SU-DHL-6 (cell line): ENCODE results near the gene POU5F1.
A peak's percentile ranks its signal among the peaks of the same experiment; 100 is the strongest.

Experiments
- H2AFZ ChIP-seq: fragments of 200-600 bp; sonication (generic); 2 replicates; pipeline ENCODE4 v1.6.1; 2014; ENCODE audit warnings: low read depth, mild to moderate bottlenecking, moderate library complexity, mixed read lengths, antibody characterized with exemption, low read length; ENCODE audit not compliant: severe bottlenecking
- H3F3A ChIP-seq: fragments of 200-600 bp; shearing (Covaris generic); 2 replicates; pipeline ENCODE4 v1.6.0; 2016; ENCODE audit warnings: antibody characterized with exemption, mild to moderate bottlenecking; ENCODE audit not compliant: insufficient read depth
- H3K27ac ChIP-seq: fragments of 200-600 bp; sonication (generic); 2 replicates; pipeline ENCODE4 v1.5.1; 2016; ENCODE audit warnings: low read depth, mild to moderate bottlenecking, low read length, moderate library complexity, mixed read lengths
- H3K27me3 ChIP-seq: fragments of 200-600 bp; sonication (generic), shearing (Covaris generic); 2 replicates; pipeline ENCODE4 v1.6.0; 2014; ENCODE audit warnings: mild to moderate bottlenecking, low read length
- H3K36me3 ChIP-seq: fragments of 200-600 bp; sonication (generic); 2 replicates; pipeline ENCODE4 v1.6.1; 2014; ENCODE audit warnings: mild to moderate bottlenecking, low read length, mixed read lengths
- H3K4me2 ChIP-seq: fragments of 300-600, 200-600 bp; shearing (Covaris generic), sonication (generic); 2 replicates; pipeline ENCODE4 v1.6.0; 2014; ENCODE audit warnings: low read length, low read depth, mild to moderate bottlenecking; ENCODE audit not compliant: poor library complexity, severe bottlenecking
- H3K4me3 ChIP-seq: fragments of 200-600 bp; sonication (generic); 2 replicates; pipeline ENCODE4 v1.5.1; 2014; ENCODE audit warnings: antibody characterized with exemption, low read length, mild to moderate bottlenecking, mixed read lengths; ENCODE audit not compliant: insufficient read depth, poor library complexity, severe bottlenecking
- H3K79me2 ChIP-seq: fragments of 200-600 bp; sonication (generic); 2 replicates; pipeline ENCODE4 v1.6.1; 2014; ENCODE audit warnings: mild to moderate bottlenecking, low read length, moderate library complexity; ENCODE audit not compliant: insufficient read depth
- H3K9ac ChIP-seq: fragments of 200-600 bp; sonication (generic); 2 replicates; pipeline ENCODE4 v1.7.0; 2014; ENCODE audit warnings: mild to moderate bottlenecking, low read length
- H3K9me2 ChIP-seq: fragments of 200-600 bp; sonication (generic); replicated peaks from 2 replicates; pipeline ENCODE4 v1.6.1; 2014; ENCODE audit warnings: low read length; ENCODE audit not compliant: insufficient read depth
- H3K9me3 ChIP-seq: fragments of 200-600 bp; sonication (generic); 2 replicates; pipeline ENCODE4 v1.6.1; 2014; ENCODE audit warnings: low read length, mixed read lengths; ENCODE audit not compliant: insufficient read depth
- H4K20me1 ChIP-seq: fragments of 200-600 bp; sonication (generic); 2 replicates; pipeline ENCODE4 v1.6.1; 2014; ENCODE audit warnings: low read depth, mild to moderate bottlenecking, antibody characterized with exemption, low read length, moderate library complexity, mixed read lengths
- EZH2phosphoT487 ChIP-seq: fragments of 200-600 bp; sonication (generic), shearing (Covaris generic); conservative IDR thresholded peaks from 2 replicates; pipeline ENCODE4 v1.6.1; 2018; ENCODE audit warnings: mild to moderate bottlenecking, antibody characterized with exemption, low read length, moderate library complexity, mixed read lengths
- TF ChIP-seq, protein P1 (sequence below): fragments of 200-600 bp; sonication (generic); IDR thresholded peaks from one replicate; pipeline ENCODE4 v1.5.1; 2017; ENCODE audit warnings: antibody characterized with exemption, mild to moderate bottlenecking, low read length, moderate library complexity; ENCODE audit not compliant: insufficient read depth, poor library complexity, severe bottlenecking

Gene POU5F1

DNA sequence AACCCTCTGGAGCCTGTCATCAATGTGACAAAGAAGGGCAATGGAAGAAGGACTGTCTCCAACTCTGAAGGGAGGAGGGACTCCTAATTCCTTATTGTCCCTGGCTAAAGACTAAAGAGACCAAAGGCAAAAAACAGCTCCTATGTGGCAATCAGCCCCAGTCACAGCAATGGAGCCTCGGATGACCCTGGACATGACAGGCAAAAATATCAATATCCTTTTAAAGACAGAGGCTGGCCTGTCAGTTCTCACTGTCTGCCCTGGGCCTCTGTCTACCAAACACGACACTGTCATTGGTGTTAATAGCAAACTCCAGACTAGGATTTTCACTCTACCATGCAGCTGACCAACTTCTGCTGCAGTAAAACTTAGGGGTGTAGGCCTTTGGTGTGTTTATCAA is 38.0 kb upstream of the POU5F1 start:
- Histone ChIP-seq H3K9ac (no peak overlapping the region), H3K4me2 (no peak overlapping the region), H3F3A (peaks cover 7% of the 10 kb centered on the region), H3K79me2 (no peaks in the 10 kb centered on the region), H3K36me3 (no peaks in the 10 kb centered on the region), H3K27ac (no peak overlapping the region), H3K9me3 (no peaks in the 10 kb centered on the region), H2AFZ (no peak overlapping the region), H3K27me3 (no peaks in the 10 kb centered on the region), H4K20me1 (no peaks in the 10 kb centered on the region), H3K4me3 (no peak overlapping the region), H3K9me2 (no peaks in the 10 kb centered on the region)
- TF ChIP-seq EZH2phosphoT487, result no peak
- TF ChIP-seq, protein P1, sequence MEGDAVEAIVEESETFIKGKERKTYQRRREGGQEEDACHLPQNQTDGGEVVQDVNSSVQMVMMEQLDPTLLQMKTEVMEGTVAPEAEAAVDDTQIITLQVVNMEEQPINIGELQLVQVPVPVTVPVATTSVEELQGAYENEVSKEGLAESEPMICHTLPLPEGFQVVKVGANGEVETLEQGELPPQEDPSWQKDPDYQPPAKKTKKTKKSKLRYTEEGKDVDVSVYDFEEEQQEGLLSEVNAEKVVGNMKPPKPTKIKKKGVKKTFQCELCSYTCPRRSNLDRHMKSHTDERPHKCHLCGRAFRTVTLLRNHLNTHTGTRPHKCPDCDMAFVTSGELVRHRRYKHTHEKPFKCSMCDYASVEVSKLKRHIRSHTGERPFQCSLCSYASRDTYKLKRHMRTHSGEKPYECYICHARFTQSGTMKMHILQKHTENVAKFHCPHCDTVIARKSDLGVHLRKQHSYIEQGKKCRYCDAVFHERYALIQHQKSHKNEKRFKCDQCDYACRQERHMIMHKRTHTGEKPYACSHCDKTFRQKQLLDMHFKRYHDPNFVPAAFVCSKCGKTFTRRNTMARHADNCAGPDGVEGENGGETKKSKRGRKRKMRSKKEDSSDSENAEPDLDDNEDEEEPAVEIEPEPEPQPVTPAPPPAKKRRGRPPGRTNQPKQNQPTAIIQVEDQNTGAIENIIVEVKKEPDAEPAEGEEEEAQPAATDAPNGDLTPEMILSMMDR, result no peak

DNA sequence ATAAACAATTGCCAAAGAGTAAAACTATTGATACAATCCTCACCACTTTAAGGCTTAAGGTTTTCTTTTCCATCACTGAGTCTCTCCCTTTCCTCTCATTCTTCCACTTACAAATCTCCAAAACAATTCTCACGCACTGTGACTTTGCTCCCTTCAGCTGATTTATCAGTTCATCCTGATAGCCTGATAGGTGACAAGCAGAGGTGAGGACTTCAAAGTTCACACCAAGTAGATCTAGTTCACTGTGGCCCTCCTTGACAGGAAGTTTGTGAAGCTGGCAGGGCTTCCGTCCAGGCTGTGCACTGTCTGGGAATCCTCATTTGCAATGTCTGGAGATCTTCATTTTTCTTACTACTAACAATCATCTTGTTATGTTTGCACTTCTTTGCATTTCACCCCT is 35.2 kb upstream of the POU5F1 start:
- Histone ChIP-seq H3K4me2 (no peak overlapping the region), H2AFZ (no peak overlapping the region), H3K9me2 (no peaks in the 10 kb centered on the region), H3K9me3 (no peaks in the 10 kb centered on the region), H3K9ac (no peak overlapping the region), H3K36me3 (no peaks in the 10 kb centered on the region; the same call in 1 of the 2 replicates), H4K20me1 (no peaks in the 10 kb centered on the region), H3K4me3 (no peak overlapping the region), H3K27ac (no peak overlapping the region), H3F3A (peaks cover 21% of the 10 kb centered on the region), H3K79me2 (peaks cover 4% of the 10 kb centered on the region; the same call in 1 of the 2 replicates), H3K27me3 (no peaks in the 10 kb centered on the region)
- TF ChIP-seq, protein P1, result no peak
- TF ChIP-seq EZH2phosphoT487, result no peak

DNA sequence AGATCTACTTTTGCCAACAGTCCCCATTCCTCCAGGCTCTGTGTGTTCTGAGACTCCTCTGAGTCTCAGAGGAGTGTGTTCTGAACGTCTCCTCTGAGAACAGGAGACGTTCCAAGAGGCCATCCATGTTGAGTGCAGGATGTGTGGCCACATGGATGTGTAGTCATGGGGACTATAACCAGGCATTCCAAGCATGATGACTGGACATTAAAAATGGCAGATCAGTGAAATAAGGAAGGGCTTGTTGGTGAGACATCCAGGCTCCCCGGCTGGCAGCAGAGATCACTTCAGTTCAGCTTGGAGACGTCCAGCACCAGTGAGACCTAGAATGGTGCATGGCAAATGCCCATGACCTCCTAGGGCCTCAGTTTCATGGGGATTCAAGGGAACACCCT is 34.3 kb upstream of the POU5F1 start:
- Histone ChIP-seq H3K79me2 (peaks cover 13% of the 10 kb centered on the region), H4K20me1 (no peaks in the 10 kb centered on the region), H3K9ac (no peak overlapping the region), H3K27ac (peak overlapping the region; percentile 90), H3K9me3 (no peaks in the 10 kb centered on the region), H3K36me3 (peaks cover 8% of the 10 kb centered on the region), H3K4me2 (peak overlapping the region; percentile 73), H3F3A (peaks cover 30% of the 10 kb centered on the region), H3K4me3 (no peak overlapping the region), H3K9me2 (no peaks in the 10 kb centered on the region), H2AFZ (no peak overlapping the region), H3K27me3 (no peaks in the 10 kb centered on the region)
- TF ChIP-seq, protein P1, result no peak
- no peak for TF ChIP-seq EZH2phosphoT487
